DOHH2 (cell line): ENCODE data around the gene RPL18A.

Source experiments
- CTCF ChIP-seq: fragments of 200-600 bp; sonication (generic); IDR thresholded peaks from one replicate; pipeline ENCODE4 v1.5.1; 2014; ENCODE audit warnings: antibody characterized with exemption, mild to moderate bottlenecking, low read depth, low read length; ENCODE audit not compliant: poor library complexity, severe bottlenecking
- EZH2phosphoT487 ChIP-seq: fragments of 200-600 bp; sonication (generic); IDR thresholded peaks from 2 replicates; pipeline ENCODE4 v1.6.1; 2017; ENCODE audit warnings: borderline replicate concordance, mild to moderate bottlenecking, antibody characterized with exemption, low read length, moderate library complexity, mixed read lengths

- TF ChIP-seq CTCF = no peak
- TF ChIP-seq EZH2phosphoT487 = no peak
These were observed 9.0 kb downstream of the RPL18A start for GRCh38 chr19:17868669-17869068.
